Endothelial cell of umbilical vein (primary cell): ENCODE data around the gene MOGAT3. TPM values are rescaled to one million over a fixed set of nuclear protein-coding genes. Genes with fewer than 3 reads are reported as not detected.

Experiments
- BruUV-seq: library from RNA; stranded (reverse); fragments of 400-500 nt; replicated peaks from 2 replicates; lab custom pipeline; 2021; lab: Mats Ljungman, UMichigan
- CTCF ChIA-PET: fragments of 300-600, 350-600 bp; sonication (Branson Sonifier 250); formaldehyde crosslinking; loops from one replicate; lab custom pipeline; 2021; ENCODE audit warnings: antibody characterized with exemption, inconsistent platforms; lab: Charles Lee
- POLR2A ChIA-PET: fragments of 300-600, 350-600 bp; sonication (Branson Sonifier 250); formaldehyde crosslinking; loops from one replicate; lab custom pipeline; 2021; ENCODE audit warnings: antibody characterized with exemption, inconsistent platforms; lab: Charles Lee
- DNase-seq: peaks from one replicate; pipeline ENCODE4 v3.0.0-alpha.2; 2011; ENCODE audit warnings: low read depth, low spot score
- FAIRE-seq: peaks from 2 replicates; lab custom pipeline; 2011; peaks lifted over from hg19 to GRCh38; lab: Jason Lieb, UNC
- H2AFZ ChIP-seq: 2 replicates; pipeline ENCODE4 v1.6.0; 2012; ENCODE audit warnings: low read depth, low read length, control low read depth, inconsistent platforms
- H3K27ac ChIP-seq: 2 replicates; pipeline ENCODE4 v1.5.1; 2011; ENCODE audit warnings: low read depth, mild to moderate bottlenecking, control low read depth, low read length, moderate library complexity; ENCODE audit not compliant: insufficient read depth
- H3K27me3 ChIP-seq, 2 experiments: 2 replicates each; pipeline versions ENCODE4 v1.6.0 to v1.6.1; 2011; ENCODE audit warnings: low read length in 2 of 2, mixed read lengths in 1 of 2; ENCODE audit not compliant: control insufficient read depth in 2 of 2, insufficient read depth in 2 of 2
- H3K36me3 ChIP-seq, 2 experiments: 2 replicates in 1 of 2; 3 replicates in 1 of 2; pipeline ENCODE4 v1.5.1; 2011; ENCODE audit warnings: low read length in 2 of 2, mild to moderate bottlenecking in 1 of 2, moderate library complexity in 1 of 2; ENCODE audit not compliant: control insufficient read depth in 2 of 2, insufficient read depth in 2 of 2; ENCODE audit errors: extremely low read depth in 1 of 2
- H3K4me1 ChIP-seq: 3 replicates; pipeline ENCODE4 v1.5.1; 2011; ENCODE audit warnings: mild to moderate bottlenecking, low read length; ENCODE audit not compliant: control insufficient read depth, insufficient read depth; ENCODE audit errors: extremely low read depth
- H3K4me2 ChIP-seq: 2 replicates; pipeline ENCODE4 v1.6.1; 2011; ENCODE audit warnings: low read length, control low read depth, mixed read lengths; ENCODE audit not compliant: insufficient read depth
- H3K4me3 ChIP-seq, 3 experiments: fragments of 200-600 bp in 1 of 3; sonication (generic), shearing (Covaris generic) in 1 of 3; replicated peaks in 1 of 3; 2 replicates each; pipeline ENCODE4 v1.5.1; 2011 to 2016; ENCODE audit warnings: control low read depth in 3 of 3, low read length in 3 of 3, mild to moderate bottlenecking in 2 of 3, inconsistent platforms in 1 of 3, low read depth in 1 of 3, moderate library complexity in 1 of 3; ENCODE audit not compliant: insufficient read depth in 1 of 3
- H3K79me2 ChIP-seq: 2 replicates; pipeline ENCODE4 v1.6.0; 2012; ENCODE audit warnings: low read length, inconsistent platforms; ENCODE audit not compliant: control insufficient read depth, insufficient read depth
- H3K9ac ChIP-seq: replicated peaks from 2 replicates; pipeline ENCODE3; 2011; ENCODE audit warnings: low read length, control low read depth; ENCODE audit not compliant: insufficient read depth; ENCODE audit errors: extremely low read depth
- H3K9me1 ChIP-seq: replicated peaks from 3 replicates; pipeline ENCODE4 v1.6.0; 2011; ENCODE audit warnings: mild to moderate bottlenecking, low read length; ENCODE audit not compliant: control insufficient read depth, insufficient read depth; ENCODE audit errors: extremely low read depth
- H3K9me3 ChIP-seq: replicated peaks from 2 replicates; pipeline ENCODE4 v1.5.1; 2012; ENCODE audit warnings: low read length, inconsistent platforms; ENCODE audit not compliant: control insufficient read depth, insufficient read depth
- H4K20me1 ChIP-seq: replicated peaks from 2 replicates; pipeline ENCODE3; 2011; ENCODE audit warnings: mild to moderate bottlenecking, low read length; ENCODE audit not compliant: control insufficient read depth, insufficient read depth; ENCODE audit errors: extremely low read depth
- EZH2 ChIP-seq: IDR thresholded peaks from 2 replicates; pipeline ENCODE4 v1.6.1; 2012; ENCODE audit warnings: borderline replicate concordance, low read depth, mild to moderate bottlenecking, moderate library complexity, low read length, inconsistent platforms; ENCODE audit not compliant: severe bottlenecking
- FOS ChIP-seq: IDR thresholded peaks from 2 replicates; pipeline ENCODE4 v1.6.1; 2011; ENCODE audit warnings: mild to moderate bottlenecking, low read length, moderate library complexity, borderline replicate concordance; ENCODE audit not compliant: insufficient read depth
- GATA2 ChIP-seq: IDR thresholded peaks from 2 replicates; pipeline ENCODE4 v1.7.0; 2011; ENCODE audit warnings: low read depth, mild to moderate bottlenecking, moderate library complexity, mixed read lengths, low read length; ENCODE audit not compliant: insufficient read length, insufficient read depth
- JUN ChIP-seq: IDR thresholded peaks from 2 replicates; pipeline ENCODE4 v1.6.1; 2011; ENCODE audit warnings: borderline replicate concordance, low read depth; ENCODE audit not compliant: insufficient read length, insufficient read depth
- MYC ChIP-seq: IDR thresholded peaks from one replicate; pipeline ENCODE4 v1.6.1; 2011; ENCODE audit warnings: mild to moderate bottlenecking, low read depth, low read length
- POLR2A ChIP-seq: IDR thresholded peaks from 2 replicates; pipeline ENCODE4 v1.6.1; 2012; ENCODE audit warnings: low read depth, mild to moderate bottlenecking, control low read depth, low read length
- POLR2AphosphoS5 ChIP-seq: IDR thresholded peaks from 2 replicates; pipeline ENCODE4 v1.6.1; 2012; ENCODE audit warnings: low read depth, mild to moderate bottlenecking, control low read depth, low read length, moderate library complexity; ENCODE audit not compliant: insufficient read depth
- dilution Hi-C: fragments of 300-500 bp; cut with MboI; formaldehyde crosslinking; loops from one replicate; pipeline ENCODE4 v1.15.0; 2019; ENCODE audit warnings: low sequenced_read_pairs; ENCODE audit not compliant: extremely low pct_ligation_motif_present
- intact Hi-C: fragments of 100-400 bp; cut with micrococcal nuclease; formaldehyde crosslinking; loops from one replicate; pipeline ENCODE4 v1.10.0; 2022
- polyA plus RNA-seq, 4 experiments: library from polyadenylated mRNA; depleted of rRNA in 3 of 4; stranded (reverse) in 3 of 4; unstranded in 1 of 4; fragments of >200 nt; gene quantifications; 2 replicates each; pipeline versions ENCODE4 v1.2.1 to v1.2.3, GENCODE V29; 2011 to 2012; ENCODE audit warnings: missing spikeins in 1 of 4
- total RNA-seq: library from RNA; stranded (reverse); gene quantifications from 2 replicates; pipeline ENCODE4 v1.2.3, GENCODE V29; 2021
- TF ChIP-seq, protein P1 (sequence below): IDR thresholded peaks from 2 replicates; pipeline ENCODE4 v1.6.1; 2011; ENCODE audit not compliant: insufficient read depth, insufficient read length
- TF ChIP-seq, protein P2 (sequence below), 2 donors: IDR thresholded peaks; 1 replicate in 1 of 2; 2 replicates in 1 of 2; pipeline ENCODE4 v1.5.1; 2011; ENCODE audit warnings: low read length in 2 of 2, mild to moderate bottlenecking in 2 of 2, moderate library complexity in 2 of 2, control low read depth in 1 of 2, inconsistent platforms in 1 of 2, low read depth in 1 of 2; ENCODE audit not compliant: insufficient read depth in 1 of 2; ENCODE audit errors: extremely low read depth in 1 of 2

Gene MOGAT3
- total and polyA plus RNA-seq, 2 donors (not counting 3 experiments of a cell fraction or from before 2014, with no cell fraction given) = not detected

DNA sequence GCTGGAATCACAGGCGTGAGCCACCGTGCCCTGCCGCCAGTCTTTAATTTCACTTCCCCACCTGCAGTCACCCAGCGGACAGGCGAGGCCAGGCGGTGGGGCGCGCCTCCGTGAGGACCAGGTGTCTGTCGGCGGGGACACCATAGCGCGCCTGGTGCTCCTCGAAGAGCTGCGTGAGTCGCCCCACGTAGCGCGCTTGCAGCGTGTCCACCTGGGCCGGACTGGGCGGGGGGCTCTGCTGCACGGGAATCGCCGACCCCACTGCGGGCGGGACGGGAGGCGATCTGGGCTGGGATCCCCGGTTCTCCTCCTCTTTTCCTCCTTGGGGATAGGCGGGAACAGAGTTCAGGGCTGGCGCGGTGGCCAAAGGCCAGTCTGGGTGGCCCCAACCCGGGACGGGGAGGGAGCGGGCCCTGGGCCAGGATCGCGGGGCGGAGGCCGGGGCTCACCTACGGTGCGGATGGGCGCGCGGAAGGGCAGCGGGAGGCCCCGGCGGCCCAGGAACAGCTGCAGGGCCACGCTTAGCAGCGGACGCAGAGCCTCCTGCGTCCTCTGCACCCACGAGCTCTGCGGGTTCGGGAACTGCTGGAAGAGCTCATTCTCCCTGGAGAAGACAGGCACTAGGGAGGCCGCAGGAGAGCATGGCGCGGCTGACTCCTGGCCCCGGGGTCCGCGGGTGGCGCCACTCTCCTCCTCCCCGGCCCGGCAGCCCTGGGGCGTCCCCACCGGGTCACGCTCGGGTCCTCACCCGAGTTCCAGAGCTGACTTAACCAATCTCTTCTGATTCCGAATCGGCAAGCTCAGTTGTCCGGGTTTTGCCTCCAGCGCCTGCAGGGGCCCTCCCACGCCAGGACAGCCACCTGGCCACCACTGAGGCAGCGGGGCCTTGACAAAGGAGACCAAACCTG, 1.1 kb upstream of the MOGAT3 start:
- Histone ChIP-seq H3K4me3 (no peak overlapping the region), H3K9me1 (no peaks in the 10 kb centered on the region), H3K27ac (no peak overlapping the region), H3K36me3 (peaks cover 0 to 7% of the 10 kb centered on the region in 2 experiments), H3K27me3 (peaks cover 28 to 29% of the 10 kb centered on the region in 2 experiments), H3K4me2 (no peak overlapping the region), H2AFZ (no peak overlapping the region), H4K20me1 (no peaks in the 10 kb centered on the region), H3K9me3 (no peaks in the 10 kb centered on the region), H3K4me1 (peaks cover 5% of the 10 kb centered on the region), H3K79me2 (no peaks in the 10 kb centered on the region), H3K9ac (no peak overlapping the region)
- FAIRE-seq = no peak
- dilution Hi-C loops (no loop called here), intact Hi-C loops (no loop called here)
- ChIA-PET CTCF (interaction anchor here (0.6 to 5.2 kb wide), 6 partner anchors 9 to 496 kb away, joined by 3 to 38 read pairs (median 4); partner anchors contain the start of genes FIS1 and POP7), POLR2A (no interaction called here)
- no peak for TF ChIP-seq JUN
- TF ChIP-seq GATA2 = no peak
- no peak for TF ChIP-seq EZH2
- no peak for TF ChIP-seq MYC
- TF ChIP-seq POLR2A = no peak
- TF ChIP-seq, protein P1, sequence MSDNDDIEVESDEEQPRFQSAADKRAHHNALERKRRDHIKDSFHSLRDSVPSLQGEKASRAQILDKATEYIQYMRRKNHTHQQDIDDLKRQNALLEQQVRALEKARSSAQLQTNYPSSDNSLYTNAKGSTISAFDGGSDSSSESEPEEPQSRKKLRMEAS = no peak
- TF ChIP-seq FOS = no peak
- TF ChIP-seq POLR2AphosphoS5 = no peak
- TF ChIP-seq, protein P2, sequence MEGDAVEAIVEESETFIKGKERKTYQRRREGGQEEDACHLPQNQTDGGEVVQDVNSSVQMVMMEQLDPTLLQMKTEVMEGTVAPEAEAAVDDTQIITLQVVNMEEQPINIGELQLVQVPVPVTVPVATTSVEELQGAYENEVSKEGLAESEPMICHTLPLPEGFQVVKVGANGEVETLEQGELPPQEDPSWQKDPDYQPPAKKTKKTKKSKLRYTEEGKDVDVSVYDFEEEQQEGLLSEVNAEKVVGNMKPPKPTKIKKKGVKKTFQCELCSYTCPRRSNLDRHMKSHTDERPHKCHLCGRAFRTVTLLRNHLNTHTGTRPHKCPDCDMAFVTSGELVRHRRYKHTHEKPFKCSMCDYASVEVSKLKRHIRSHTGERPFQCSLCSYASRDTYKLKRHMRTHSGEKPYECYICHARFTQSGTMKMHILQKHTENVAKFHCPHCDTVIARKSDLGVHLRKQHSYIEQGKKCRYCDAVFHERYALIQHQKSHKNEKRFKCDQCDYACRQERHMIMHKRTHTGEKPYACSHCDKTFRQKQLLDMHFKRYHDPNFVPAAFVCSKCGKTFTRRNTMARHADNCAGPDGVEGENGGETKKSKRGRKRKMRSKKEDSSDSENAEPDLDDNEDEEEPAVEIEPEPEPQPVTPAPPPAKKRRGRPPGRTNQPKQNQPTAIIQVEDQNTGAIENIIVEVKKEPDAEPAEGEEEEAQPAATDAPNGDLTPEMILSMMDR (IDR thresholded peaks at IDR 0.05; ENCODE audit: extremely low read depth in 1 of 2, insufficient read depth in 1 of 2, low read depth in 1 of 2, low read length in 2 of 2) = no peak
- no peak for DNase-seq
- BruUV-seq = no TSS peak
